ENCODE results near the gene KRT3. TPM values are rescaled to one million over a fixed set of nuclear protein-coding genes. Genes with fewer than 3 reads are reported as not detected.

Gene KRT3
- total RNA-seq, 1 experiment from 2014 or later, result not detected

- no peak overlapping the region for H3K4me3 Mint-ChIP-seq
- ATAC-seq (no peak), DNase-seq (ENCODE audit: low spot score) (no peak)
- H3K36me3 Mint-ChIP-seq, result no peaks in the 10 kb centered on the region
- CTCF ChIA-PET, result interaction anchor here (0.8 to 2.3 kb wide), 3 partner anchors 65 to 378 kb away, joined by 3 to 10 read pairs (median 4); no protein-coding TSS in a partner anchor
- POLR2A ChIA-PET, result no interaction called here
- no peaks in the 10 kb centered on the region for H3K9me3 Mint-ChIP-seq
- peaks cover 44% of the 10 kb centered on the region for H3K4me1 Mint-ChIP-seq
- no peaks in the 10 kb centered on the region for H3K27me3 Mint-ChIP-seq (ENCODE audit: low read depth)
- TF ChIP-seq, protein P1, sequence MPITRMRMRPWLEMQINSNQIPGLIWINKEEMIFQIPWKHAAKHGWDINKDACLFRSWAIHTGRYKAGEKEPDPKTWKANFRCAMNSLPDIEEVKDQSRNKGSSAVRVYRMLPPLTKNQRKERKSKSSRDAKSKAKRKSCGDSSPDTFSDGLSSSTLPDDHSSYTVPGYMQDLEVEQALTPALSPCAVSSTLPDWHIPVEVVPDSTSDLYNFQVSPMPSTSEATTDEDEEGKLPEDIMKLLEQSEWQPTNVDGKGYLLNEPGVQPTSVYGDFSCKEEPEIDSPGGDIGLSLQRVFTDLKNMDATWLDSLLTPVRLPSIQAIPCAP (CRISPR knock-in tag; IDR thresholded peaks at IDR 0.05), result no peak
- TF ChIP-seq MAX (CRISPR knock-in tag; IDR thresholded peaks at IDR 0.05), result no peak
- TF ChIP-seq, protein P2, sequence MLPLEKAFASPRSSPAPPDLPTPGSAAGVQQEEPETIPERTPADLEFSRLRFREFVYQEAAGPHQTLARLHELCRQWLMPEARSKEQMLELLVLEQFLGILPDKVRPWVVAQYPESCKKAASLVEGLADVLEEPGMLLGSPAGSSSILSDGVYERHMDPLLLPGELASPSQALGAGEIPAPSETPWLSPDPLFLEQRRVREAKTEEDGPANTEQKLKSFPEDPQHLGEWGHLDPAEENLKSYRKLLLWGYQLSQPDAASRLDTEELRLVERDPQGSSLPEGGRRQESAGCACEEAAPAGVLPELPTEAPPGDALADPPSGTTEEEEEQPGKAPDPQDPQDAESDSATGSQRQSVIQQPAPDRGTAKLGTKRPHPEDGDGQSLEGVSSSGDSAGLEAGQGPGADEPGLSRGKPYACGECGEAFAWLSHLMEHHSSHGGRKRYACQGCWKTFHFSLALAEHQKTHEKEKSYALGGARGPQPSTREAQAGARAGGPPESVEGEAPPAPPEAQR (CRISPR knock-in tag; IDR thresholded peaks at IDR 0.05), result no peak
- TF ChIP-seq, protein P3, sequence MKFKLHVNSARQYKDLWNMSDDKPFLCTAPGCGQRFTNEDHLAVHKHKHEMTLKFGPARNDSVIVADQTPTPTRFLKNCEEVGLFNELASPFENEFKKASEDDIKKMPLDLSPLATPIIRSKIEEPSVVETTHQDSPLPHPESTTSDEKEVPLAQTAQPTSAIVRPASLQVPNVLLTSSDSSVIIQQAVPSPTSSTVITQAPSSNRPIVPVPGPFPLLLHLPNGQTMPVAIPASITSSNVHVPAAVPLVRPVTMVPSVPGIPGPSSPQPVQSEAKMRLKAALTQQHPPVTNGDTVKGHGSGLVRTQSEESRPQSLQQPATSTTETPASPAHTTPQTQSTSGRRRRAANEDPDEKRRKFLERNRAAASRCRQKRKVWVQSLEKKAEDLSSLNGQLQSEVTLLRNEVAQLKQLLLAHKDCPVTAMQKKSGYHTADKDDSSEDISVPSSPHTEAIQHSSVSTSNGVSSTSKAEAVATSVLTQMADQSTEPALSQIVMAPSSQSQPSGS (CRISPR knock-in tag; IDR thresholded peaks at IDR 0.05; ENCODE audit: borderline replicate concordance, low read depth), result no peak
- TF ChIP-seq ZNF263 (CRISPR knock-in tag; IDR thresholded peaks at IDR 0.05; ENCODE audit: low read depth), result no peak
- TF ChIP-seq, protein P4, sequence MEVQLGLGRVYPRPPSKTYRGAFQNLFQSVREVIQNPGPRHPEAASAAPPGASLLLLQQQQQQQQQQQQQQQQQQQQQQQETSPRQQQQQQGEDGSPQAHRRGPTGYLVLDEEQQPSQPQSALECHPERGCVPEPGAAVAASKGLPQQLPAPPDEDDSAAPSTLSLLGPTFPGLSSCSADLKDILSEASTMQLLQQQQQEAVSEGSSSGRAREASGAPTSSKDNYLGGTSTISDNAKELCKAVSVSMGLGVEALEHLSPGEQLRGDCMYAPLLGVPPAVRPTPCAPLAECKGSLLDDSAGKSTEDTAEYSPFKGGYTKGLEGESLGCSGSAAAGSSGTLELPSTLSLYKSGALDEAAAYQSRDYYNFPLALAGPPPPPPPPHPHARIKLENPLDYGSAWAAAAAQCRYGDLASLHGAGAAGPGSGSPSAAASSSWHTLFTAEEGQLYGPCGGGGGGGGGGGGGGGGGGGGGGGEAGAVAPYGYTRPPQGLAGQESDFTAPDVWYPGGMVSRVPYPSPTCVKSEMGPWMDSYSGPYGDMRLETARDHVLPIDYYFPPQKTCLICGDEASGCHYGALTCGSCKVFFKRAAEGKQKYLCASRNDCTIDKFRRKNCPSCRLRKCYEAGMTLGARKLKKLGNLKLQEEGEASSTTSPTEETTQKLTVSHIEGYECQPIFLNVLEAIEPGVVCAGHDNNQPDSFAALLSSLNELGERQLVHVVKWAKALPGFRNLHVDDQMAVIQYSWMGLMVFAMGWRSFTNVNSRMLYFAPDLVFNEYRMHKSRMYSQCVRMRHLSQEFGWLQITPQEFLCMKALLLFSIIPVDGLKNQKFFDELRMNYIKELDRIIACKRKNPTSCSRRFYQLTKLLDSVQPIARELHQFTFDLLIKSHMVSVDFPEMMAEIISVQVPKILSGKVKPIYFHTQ (CRISPR knock-in tag; IDR thresholded peaks at IDR 0.05), result no peak
- no peak for TF ChIP-seq ESRRA (CRISPR knock-in tag; IDR thresholded peaks at IDR 0.05; ENCODE audit: borderline replicate concordance)
- no peak for TF ChIP-seq ZNF121 (CRISPR knock-in tag; IDR thresholded peaks at IDR 0.05)
- TF ChIP-seq E2F4 (CRISPR knock-in tag; IDR thresholded peaks at IDR 0.05; ENCODE audit: borderline replicate concordance, low read depth), result no peak
- TF ChIP-seq CREB1 (CRISPR knock-in tag; IDR thresholded peaks at IDR 0.05), result no peak
- TF ChIP-seq, protein P5, sequence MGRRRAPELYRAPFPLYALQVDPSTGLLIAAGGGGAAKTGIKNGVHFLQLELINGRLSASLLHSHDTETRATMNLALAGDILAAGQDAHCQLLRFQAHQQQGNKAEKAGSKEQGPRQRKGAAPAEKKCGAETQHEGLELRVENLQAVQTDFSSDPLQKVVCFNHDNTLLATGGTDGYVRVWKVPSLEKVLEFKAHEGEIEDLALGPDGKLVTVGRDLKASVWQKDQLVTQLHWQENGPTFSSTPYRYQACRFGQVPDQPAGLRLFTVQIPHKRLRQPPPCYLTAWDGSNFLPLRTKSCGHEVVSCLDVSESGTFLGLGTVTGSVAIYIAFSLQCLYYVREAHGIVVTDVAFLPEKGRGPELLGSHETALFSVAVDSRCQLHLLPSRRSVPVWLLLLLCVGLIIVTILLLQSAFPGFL (CRISPR knock-in tag; IDR thresholded peaks at IDR 0.05; ENCODE audit: borderline replicate concordance), result no peak
- TF ChIP-seq, protein P6, sequence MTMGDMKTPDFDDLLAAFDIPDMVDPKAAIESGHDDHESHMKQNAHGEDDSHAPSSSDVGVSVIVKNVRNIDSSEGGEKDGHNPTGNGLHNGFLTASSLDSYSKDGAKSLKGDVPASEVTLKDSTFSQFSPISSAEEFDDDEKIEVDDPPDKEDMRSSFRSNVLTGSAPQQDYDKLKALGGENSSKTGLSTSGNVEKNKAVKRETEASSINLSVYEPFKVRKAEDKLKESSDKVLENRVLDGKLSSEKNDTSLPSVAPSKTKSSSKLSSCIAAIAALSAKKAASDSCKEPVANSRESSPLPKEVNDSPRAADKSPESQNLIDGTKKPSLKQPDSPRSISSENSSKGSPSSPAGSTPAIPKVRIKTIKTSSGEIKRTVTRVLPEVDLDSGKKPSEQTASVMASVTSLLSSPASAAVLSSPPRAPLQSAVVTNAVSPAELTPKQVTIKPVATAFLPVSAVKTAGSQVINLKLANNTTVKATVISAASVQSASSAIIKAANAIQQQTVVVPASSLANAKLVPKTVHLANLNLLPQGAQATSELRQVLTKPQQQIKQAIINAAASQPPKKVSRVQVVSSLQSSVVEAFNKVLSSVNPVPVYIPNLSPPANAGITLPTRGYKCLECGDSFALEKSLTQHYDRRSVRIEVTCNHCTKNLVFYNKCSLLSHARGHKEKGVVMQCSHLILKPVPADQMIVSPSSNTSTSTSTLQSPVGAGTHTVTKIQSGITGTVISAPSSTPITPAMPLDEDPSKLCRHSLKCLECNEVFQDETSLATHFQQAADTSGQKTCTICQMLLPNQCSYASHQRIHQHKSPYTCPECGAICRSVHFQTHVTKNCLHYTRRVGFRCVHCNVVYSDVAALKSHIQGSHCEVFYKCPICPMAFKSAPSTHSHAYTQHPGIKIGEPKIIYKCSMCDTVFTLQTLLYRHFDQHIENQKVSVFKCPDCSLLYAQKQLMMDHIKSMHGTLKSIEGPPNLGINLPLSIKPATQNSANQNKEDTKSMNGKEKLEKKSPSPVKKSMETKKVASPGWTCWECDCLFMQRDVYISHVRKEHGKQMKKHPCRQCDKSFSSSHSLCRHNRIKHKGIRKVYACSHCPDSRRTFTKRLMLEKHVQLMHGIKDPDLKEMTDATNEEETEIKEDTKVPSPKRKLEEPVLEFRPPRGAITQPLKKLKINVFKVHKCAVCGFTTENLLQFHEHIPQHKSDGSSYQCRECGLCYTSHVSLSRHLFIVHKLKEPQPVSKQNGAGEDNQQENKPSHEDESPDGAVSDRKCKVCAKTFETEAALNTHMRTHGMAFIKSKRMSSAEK (CRISPR knock-in tag; IDR thresholded peaks at IDR 0.05; ENCODE audit: borderline replicate concordance), result no peak
- no peak for TF ChIP-seq NFATC4 (CRISPR knock-in tag; IDR thresholded peaks at IDR 0.05)
- no peak for TF ChIP-seq NR2C2 (CRISPR knock-in tag; IDR thresholded peaks at IDR 0.05)
- TF ChIP-seq, protein P7, sequence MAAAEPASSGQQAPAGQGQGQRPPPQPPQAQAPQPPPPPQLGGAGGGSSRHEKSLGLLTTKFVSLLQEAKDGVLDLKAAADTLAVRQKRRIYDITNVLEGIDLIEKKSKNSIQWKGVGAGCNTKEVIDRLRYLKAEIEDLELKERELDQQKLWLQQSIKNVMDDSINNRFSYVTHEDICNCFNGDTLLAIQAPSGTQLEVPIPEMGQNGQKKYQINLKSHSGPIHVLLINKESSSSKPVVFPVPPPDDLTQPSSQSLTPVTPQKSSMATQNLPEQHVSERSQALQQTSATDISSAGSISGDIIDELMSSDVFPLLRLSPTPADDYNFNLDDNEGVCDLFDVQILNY (CRISPR knock-in tag; IDR thresholded peaks at IDR 0.05), result no peak
- no peak for TF ChIP-seq ELF4 (CRISPR knock-in tag; IDR thresholded peaks at IDR 0.05; ENCODE audit: low read depth)
- TF ChIP-seq JUN (CRISPR knock-in tag; IDR thresholded peaks at IDR 0.05), result no peak
- H3K27ac Mint-ChIP-seq, result no peak overlapping the region
Measured at GRCh38 chr12:52800259-52800917, 4.5 kb upstream of the KRT3 start.

All from WTC11 (cell line).